GM23248 (cell line): ENCODE data around the gene CHCHD4.

Experiments used
- EZH2 ChIP-seq: fragments of 200-600 bp; sonication (generic); IDR thresholded peaks from 2 replicates; pipeline ENCODE4 v1.6.1; 2018; ENCODE audit warnings: antibody characterized with exemption, mild to moderate bottlenecking; ENCODE audit not compliant: insufficient read depth, poor library complexity, severe bottlenecking
- EZH2phosphoT487 ChIP-seq: fragments of 200-600 bp; sonication (generic); IDR thresholded peaks from 2 replicates; pipeline ENCODE4 v1.6.1; 2018; ENCODE audit warnings: antibody characterized with exemption, moderate library complexity, mild to moderate bottlenecking, low read depth; ENCODE audit not compliant: insufficient read depth

- TF ChIP-seq EZH2 (no peak), EZH2phosphoT487 (no peak)
These were observed 22.4 kb upstream of the CHCHD4 start for GRCh38 chr3:14147066-14147435.
